Stimulated activated CD4-positive, alpha-beta T cell treated with anti-CD3 and anti-CD28 coated beads, Interleukin-2, amount 100 ng/mL, for 4 hours (primary cell): ENCODE measurements around the gene FUT7.

Experiments
- DNase-seq: peaks from one replicate; pipeline ENCODE4 v3.0.0-alpha.2; 2020; ENCODE audit warnings: low read depth

Gene FUT7

DNA sequence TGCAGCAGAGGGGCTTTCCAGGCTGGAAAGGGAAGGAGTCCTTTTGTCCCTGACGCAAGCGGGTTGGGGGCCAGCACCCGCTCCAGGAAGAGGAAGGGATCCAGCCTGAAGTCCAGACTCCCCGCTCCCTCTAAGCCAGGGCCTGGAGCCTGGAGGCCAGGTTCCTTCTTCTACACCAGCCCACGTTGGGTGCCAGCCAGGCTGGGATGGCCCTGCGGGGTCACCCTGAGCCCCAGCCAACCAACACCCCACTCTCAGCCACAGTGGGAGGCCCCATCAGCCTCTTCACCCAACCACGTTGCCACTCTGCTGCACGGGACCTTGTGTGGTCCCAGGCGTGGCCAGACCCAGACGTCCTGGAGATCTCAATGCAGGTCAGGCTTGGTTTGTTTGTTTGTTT lies 970 bp upstream of the FUT7 start:
- no peak for DNase-seq

DNA sequence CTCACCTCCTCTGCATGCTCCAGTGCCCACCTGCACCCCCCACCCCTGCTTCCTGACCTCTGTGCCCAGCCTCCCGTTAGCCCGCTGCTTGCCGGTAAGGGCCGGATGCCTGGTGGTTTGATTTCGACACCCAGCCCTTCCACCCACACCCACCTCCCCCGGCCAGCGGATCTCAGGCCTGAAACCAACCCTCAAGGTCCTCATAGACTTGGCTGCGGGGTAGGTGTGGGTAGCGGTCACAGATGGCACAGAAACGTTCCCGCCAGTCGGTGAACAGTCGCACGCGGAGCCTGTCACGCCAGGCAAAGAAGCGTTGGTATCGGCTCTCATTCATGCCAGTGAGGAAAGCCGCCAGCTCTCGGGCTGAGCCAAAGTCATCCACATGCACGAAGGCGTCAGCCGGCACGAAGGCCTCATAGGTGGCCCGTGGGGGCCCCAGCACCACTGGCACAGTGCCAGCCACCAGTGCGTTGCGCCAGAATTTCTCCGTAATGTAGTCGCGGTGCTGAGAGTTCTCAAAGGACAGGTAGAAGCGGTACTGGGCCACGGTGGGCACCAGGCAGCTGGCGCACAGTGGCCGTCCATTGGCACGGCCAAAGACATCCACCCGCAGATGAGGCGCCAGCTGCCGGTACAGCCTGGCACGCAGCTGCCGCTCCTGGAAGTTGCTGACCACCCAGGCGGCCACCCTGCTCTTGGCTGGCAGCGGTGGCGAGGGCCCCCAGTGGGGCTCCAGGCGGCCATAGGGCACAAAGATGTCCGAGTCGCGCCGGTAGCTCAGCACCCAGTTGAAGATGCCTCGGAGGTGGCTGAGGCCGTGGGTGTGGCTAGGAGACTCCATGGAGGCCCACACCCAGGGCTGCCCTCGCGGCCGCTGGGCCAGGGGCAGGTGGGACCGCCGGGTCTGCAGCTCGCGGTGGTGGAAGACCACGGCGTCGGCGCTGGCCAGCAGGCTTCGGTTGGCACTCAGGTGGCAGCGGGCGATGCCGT lies 1.1 kb downstream of the FUT7 start:
- no peak for DNase-seq

DNA sequence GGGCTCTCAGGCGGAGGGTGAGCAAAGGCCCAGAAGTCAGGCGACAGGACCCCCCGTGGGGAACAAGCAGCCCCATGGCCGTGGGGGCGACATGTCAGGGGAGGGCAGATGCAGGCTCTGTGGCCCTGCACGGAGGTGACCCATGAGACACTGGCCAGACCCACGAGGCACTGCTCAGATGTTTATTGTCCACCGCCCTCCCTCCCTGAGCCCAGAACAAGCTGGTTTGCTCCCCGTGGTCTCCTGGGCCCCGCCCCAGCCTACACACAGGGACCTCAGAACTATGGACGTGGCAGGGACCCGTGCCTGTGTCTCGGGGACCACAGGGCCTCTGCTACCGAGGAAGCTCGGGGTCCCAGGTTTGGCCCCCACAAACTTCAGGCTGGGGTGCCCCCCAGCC lies 1.9 kb downstream of the FUT7 start:
- DNase-seq, result no peak

DNA sequence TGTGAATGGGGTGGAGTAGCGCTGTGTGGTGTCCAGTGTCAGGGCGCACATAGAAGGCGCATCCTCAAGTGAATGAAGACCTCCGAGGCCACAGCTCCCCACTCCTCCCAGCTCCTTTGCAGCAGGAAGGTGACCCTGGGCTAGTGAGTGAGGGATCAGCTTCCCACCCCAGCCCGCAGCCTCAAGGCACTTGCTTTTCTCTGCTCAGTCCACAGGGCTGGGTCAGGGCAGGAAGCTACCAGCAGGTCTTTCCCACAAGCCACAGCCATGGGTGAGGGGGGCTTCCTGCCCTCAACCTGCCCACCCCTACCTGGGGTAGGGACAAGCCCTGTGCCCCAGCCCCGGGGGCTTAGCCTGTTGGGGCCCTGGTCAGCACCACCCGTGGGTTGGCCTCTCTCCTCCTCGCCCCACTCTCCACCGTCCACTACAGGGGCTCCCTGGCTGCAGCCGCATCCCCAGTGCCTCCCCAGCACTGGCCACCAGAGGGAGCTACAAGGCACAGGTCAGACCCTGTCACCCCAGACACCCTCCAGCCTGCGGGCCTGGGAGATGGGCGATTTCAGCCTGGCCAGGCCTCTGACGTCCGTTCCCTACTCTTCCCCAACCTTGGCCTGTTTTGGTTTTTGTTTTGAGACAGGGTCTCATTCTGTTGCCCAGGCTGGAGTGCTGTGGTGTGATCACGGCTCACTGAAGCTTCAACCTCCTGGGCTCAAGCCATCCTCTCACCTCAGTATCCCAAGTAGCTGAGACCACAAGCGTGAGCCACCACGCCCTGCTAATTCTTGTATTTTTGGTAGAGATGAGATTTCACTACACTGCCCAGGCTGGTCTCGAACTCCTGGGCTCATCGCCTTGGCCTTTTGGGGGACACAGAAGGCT lies 2.6 kb downstream of the FUT7 start:
- peak; percentile 48 for DNase-seq

DNA sequence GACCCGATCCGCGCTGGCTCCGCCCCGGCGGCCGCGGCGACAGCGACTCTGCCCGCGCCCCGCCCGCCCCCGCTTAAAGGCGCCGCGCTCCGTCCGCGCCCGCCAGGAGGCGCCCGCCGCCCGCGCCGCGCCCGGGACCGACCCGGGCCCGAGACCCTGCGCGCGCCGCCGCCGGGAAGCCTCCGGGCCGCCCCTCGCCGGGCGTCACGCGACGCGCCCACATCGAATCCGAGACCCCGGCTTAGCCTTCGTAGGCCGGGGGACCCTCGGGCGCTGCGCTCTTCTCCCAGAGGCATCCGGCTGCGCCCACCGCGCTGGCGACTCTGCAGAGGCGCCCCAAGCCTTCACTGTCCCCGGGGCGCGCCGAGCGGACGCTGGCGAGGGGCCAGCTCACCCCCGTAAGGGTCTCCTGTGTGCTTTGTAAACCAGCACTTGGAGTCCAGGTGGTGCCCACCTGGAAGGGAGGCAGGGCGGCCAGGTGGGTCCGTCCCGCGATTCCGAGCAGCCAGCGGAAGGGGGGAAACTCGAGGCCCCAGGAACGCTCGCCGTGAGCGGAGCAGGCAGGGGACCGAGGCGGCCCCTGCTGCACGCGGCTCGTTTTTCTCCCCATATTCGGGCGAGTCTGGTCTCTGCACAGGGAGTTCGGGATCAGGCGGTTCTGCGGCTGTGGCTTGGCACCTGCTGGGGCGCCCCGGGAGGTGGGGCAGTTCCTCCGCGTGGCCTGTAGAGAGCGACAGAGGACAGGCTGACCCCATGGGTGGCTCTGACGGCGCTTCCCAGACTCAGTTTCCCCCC lies 3.4 kb downstream of the FUT7 start:
- peak; percentile 47 for DNase-seq

DNA sequence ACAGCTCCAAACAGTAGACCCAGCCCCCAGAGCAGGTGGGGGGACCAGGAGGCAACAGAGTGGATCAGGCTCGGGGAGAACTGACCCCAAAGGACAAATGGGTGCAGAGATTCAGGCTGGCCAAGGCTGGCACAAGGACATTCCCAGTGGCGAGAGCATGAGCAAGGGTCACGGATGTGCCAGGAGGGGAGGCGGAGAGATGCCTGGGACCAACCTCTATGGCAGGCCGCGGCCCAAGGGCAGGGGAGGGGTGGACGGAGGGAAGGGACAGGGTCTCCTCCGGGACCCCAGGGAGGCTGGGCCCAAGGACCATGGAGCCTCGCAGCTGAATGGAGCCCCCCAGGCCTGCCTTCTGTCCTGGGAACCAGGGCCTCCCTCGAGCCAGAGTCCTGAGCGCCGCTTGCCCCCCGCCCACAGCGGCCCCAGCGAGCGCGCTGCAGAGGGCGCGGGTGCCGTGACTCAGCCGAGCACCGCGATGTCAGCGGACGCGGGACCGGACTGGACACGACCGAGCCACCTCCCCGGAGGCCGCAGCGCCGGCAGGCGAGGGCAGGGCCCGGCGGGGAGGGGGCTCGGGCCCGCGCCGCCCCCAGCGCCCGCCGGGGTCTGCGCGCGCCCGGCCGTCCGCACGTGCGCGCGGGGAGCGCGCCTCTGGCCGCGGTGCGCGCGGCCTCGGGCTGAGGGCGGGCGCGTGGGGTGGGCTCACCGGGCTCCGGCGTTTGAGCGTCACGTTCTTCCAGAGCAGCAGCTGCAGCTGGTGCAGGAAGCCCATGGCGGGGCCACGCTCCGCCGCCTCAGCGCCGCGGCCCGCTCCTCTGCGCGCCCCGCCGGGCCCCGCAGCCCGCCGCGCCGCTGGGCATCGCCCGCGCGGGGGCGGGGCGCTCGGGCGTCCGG lies 4.3 kb downstream of the FUT7 start, which contains the start of gene ABCA2:
Gene ABCA2 (minus strand): TSS at position 869 of the 894 bp plus-strand sequence. CDS start 97 bp downstream, at position 772.
- DNase-seq, result no peak

DNA sequence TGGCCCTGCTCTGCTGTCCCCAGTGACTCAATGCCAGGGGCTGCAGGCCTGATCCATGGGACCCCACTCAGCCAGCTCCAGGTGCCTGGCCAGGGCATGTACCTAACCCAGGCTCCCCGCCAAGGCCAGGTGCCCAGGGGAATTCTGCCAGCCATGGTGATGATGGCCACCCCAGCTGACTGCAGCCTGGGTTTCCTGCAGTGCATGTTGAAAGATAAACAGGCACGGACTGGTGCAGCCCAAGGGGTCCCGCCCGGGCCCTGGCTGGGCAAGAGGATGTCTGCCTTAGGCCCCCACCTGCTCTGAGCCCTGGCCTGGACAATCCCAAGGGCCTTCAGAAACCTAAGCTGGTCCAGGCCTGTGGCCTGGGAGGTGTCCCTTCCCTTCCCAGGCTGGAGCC lies 5.1 kb downstream of the FUT7 start:
- no peak for DNase-seq

DNA sequence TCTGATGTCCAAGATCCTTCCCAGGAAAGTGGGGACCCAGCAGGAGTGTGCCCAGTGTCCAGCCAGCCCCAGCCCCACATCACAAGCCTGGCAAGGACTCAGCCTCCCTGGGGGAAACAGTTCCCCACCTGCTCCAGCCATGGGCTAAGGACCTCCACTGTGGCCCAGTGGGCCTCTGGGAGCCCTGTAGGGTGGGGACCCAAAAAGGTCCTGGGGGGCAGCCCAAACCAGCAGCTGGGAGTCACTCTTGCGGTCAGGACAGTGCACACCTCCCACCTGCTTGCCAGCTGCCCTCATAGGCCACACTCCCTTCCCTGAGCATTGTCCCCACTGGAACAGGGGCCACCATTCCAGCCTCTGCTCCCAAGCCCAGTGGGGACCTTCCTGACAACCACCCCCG lies 5.5 kb downstream of the FUT7 start:
- no peak for DNase-seq

DNA sequence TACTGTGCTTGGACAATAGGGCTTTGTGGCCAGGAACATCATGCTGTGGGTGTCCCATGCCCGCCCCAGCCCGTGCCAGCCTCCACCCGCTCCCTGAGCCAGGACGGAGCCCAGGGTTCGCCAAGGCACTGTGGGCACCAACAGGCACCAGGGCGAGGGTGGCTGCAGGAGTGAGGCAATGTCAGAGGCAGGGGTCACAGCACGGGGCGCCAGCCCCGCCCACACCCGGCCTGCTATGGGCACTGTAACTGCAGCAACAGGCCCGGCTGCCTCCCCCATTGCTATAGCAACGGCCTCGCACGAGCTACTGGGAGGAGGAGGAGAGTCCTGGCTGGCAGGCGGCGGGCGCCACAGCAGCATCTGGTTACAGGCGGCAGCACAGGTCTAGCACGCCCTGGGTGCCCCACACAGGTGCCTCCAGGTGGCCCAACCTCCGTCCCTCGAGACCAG lies 6.3 kb downstream of the FUT7 start:
- DNase-seq, result no peak

DNA sequence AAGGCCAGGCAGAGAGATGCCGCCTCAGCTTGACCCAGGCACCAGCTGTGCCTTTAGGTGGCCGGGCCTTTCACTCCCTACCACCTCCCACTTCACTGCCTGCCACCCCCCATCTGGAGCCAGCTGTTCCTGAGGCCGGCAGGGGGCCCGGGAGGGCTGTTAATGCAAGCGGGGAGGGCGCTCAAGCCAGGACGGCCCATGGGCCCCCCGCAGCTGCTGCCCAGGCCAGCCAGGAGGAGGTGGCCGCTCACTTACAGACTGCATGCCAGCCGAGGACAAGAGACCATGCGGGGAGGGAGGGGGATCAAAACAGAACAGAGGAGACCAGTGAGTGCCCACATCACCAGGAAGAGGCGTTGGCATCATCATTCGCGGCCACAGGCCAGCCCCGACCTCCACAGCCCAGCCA lies 8.3 kb downstream of the FUT7 start:
- DNase-seq, result no peak

DNA sequence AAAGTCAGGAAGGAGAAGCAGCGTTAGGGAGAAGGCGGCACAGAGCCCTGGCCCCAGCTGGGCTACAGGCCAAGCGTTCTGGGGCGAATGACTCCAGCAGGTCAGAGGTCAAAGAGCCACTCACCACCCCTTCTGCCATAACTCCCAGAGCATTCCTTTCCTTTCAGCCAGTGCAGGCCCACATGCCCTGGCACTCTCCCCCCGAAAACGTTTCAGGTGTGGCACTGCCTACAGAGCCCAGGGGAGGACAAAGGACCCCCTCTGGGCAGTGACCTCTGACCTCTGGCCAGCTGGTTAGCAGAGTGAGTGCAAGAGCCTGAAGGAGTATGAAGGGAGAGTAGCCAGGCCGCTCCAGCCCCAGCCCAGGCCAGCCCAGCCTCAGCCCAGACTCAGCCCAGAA lies 8.7 kb downstream of the FUT7 start:
- DNase-seq, result no peak

DNA sequence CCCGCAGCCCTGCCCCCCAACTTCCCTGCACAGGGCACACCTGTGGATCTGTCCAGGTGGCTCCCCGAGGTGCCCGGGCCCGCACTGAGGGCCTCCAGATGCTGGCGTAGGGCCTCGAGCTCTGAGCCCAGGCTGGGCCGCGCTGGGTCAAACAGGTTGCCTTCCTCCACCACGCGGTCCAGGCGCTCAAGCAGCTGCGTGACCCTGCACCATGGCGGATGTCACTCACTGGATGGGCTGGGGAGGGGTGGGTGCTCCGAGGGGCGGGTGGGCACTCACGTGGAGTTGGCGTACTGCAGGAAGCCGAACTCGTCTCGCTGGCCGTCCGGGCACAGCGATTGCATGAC lies 9.3 kb downstream of the FUT7 start:
- no peak for DNase-seq

DNA sequence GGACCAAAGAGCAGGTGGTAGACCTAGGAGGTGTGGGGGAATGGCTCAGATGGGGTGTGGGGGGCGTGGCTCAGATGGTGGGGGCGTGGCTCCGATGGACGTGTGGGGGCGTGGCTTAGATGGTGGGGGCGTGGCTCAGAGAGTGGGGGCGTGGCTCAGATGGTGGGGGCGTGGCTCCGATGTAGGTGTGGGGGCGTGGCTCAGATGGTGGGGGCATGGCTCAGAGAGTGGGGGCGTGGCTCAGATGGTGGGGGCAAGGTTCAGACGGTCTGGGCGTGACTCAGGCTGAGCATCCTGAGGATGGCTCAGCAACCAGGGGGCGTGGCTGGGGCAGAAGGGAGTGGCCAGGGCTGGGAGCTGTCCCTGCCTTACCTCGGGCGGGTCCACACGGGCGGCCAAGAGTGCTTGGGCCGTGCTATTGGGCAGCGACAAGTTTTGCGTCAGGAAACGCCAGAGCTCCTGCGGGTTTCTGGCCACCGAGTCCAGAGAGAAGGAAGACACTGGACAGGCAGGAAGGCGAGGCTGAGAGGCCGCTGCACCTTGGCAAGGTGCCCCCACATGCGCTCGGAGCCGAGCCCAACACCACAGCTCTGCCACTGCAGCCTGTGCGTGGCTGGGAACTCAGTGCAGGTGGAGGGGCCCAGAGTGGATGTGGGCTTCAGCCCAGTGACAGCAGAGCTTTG lies 9.8 kb downstream of the FUT7 start:
- peak; percentile 65 for DNase-seq

DNA sequence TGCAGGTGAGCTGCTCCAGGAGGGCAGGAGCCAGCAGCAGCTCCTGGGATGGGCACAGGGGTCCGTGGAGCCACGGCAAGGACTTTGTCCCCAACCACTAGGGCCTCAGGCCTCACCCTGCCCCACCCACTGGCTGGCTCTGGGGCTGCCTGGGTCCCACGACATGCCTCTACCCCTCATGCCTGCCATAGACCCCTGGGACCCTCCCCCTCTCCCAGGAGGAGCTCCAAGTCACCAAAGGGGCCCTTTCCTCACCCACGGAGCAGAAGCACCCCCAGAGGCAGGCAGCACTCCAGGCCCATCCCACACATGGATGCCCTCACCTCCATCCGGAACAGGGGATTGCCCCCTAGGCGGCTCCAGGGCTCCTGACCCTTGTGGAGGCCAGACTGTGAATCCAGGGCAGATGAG lies 10.3 kb downstream of the FUT7 start:
- no peak for DNase-seq

DNA sequence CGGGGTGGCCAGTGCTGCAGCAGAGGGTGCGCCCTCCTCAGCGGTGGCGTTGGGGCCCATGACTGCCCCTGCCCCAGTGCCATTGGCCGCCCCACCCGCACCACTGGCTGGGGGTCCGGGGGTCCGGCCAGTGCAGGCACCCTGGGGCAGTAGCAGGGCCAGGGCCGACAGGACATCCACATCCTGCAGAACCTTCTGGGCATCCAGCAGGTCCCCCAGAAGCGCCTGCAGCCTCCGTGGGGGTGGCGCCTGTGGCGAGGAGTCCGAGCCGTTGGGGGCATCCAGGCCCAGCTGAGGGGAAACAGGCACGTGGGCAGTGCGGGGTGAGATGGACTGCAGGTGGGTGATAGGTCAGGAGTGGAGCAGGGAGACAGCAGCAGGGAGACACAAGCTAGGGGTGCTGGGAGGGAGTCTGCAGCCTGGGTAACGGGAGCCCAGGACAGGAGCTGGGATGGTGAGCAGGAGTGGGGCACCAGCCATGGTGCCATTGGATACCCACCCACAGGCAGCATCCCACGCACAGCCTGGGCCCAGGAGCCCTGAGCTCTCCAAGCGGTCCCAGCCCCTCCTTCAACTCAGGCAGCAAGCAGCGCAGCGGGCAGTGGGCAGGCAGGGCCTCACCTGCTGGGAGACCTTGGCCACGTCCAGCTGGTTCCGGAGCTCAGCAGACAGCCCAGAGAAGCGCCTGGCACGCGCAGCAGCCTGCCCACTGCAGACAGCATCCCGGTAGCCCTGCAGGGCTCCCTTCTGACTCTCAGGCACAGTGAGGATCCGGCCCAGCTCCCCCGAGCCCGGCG lies 10.9 kb downstream of the FUT7 start:
- DNase-seq, result no peak

DNA sequence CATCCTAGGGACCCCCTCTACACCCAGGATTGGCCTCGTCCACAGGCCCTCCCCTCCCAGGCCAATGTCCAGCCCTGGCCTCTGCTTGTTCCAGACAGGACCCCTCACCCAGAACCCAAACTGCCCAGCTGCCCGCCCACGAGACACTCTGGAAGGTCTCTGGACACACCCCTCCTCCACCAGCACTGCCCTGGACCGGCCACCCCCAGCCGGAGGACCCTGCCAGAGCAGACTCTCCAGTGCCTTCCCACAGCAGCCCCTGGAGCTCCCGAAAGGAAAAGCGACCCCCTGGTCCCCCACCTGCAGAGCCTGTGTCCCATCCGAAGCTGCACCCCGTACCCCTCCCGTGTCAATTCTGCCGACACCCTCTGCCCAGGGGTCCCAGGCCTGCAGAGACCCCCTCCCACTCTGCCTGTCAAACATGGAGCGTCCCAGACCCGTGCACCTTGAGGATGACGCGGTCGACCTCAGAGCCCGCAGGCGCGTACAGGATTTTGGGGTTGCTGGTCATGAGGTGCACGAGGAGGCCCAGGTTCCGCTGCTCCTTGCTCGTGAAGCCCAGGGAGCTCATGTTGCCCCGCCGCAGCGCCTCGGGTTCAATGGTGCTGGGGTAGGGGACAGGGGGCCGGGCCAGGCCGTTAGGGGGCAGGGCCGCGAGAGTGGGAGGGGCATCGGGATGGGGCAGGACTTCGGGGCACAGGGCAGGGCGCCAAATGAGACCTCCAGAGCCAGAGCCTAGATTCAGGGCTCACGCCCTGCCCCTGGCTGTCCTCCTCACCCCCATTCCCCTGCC lies 11.8 kb downstream of the FUT7 start:
- no peak for DNase-seq

DNA sequence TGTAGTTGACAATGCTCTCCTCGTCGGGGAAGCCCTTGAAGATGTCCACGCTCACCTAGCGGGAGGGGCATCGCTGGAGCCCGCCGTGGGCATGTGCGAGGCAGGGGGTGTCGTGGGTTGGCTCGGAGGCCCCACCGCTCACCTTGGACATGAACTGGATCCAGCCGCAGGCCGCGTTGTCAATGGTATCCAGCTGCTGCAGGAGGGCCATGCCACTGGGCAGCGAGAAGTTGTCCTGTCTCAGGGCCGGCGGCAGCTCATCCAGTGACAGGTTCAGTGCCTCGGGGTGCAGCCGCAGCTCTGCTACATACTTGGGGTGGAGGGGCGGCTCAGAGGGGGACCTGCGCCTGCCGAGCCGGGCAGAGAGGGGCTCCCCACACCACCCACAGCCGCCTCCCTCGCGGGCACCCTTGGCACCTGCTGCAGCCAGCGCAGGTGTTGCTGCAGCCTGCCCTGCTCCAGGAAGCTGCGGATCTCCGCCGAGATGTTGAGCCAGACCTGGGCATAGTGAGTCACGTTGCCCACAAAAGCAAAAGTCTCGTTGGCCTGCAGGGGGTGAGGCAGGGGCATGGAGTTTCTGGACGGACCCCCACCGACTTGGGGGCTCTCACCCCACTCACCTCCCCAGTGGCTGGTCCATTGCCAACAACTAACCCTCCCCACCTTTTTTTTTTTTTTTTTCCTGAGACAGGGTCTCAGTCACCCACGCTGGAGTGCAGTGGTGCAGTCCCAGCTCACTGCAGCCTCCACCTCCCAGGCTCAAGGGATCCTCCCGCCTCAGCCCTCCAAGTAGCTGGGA lies 12.9 kb downstream of the FUT7 start:
- no peak for DNase-seq
